ENCODE results near the gene SUSD4.

The SUSD4 gene

GRCh38 chr1:223270155-223270554 is 93.8 kb downstream of the SUSD4 start:
- no peak overlapping the region for H3K4me3 ChIP-seq
- no peak for TF ChIP-seq CTCF (IDR thresholded peaks at IDR 0.05)
- DNase-seq (ENCODE audit: low spot score): peak; percentile 43

GRCh38 chr1:223269006-223269405 is 95.0 kb downstream of the SUSD4 start:
- Histone ChIP-seq H3K27ac (no peak overlapping the region), H3K4me3 (no peak overlapping the region)
- DNase-seq (ENCODE audit: low spot score): peak; percentile 21
- no peak for TF ChIP-seq CTCF (IDR thresholded peaks at IDR 0.05)

More at GRCh38 chr1:223270155-223270554, 93.8 kb downstream of the SUSD4 start:
- no peak overlapping the region for H3K27ac ChIP-seq

- H3K27ac ChIP-seq: no peak overlapping the region
- no peak for TF ChIP-seq CTCF (IDR thresholded peaks at IDR 0.05)
- DNase-seq (ENCODE audit: low spot score): peak; percentile 50
These were observed 97.3 kb downstream of the SUSD4 start for GRCh38 chr1:223266632-223267172.

GRCh38 chr1:223264983-223265908 is 98.7 kb downstream of the SUSD4 start:
- H3K4me3 ChIP-seq: no peak overlapping the region
- DNase-seq (ENCODE audit: low spot score): no peak
- no peak for TF ChIP-seq CTCF (IDR thresholded peaks at IDR 0.05)
- no peak overlapping the region for H3K27ac ChIP-seq

More at GRCh38 chr1:223266632-223267172, 97.3 kb downstream of the SUSD4 start:
- H3K4me3 ChIP-seq: no peak overlapping the region

- peak; percentile 8 for DNase-seq (ENCODE audit: low spot score)
- no peak for TF ChIP-seq CTCF (IDR thresholded peaks at IDR 0.05)
- no peak overlapping the region for H3K4me3 ChIP-seq
- H3K27ac ChIP-seq: no peak overlapping the region
These were observed 99.4 kb downstream of the SUSD4 start for GRCh38 chr1:223264529-223264928.

- Histone ChIP-seq H3K4me3 (no peak overlapping the region), H3K27ac (no peak overlapping the region)
- TF ChIP-seq CTCF (IDR thresholded peaks at IDR 0.05): no peak
- DNase-seq (ENCODE audit: low spot score): peak; percentile 41
These were observed 102.1 kb downstream of the SUSD4 start for GRCh38 chr1:223261914-223262313.

Data from coronary artery (tissue), 2 donors.